A549 (cell line): ENCODE results near the gene MINAR1. TPM values are rescaled to one million over a fixed set of nuclear protein-coding genes. Genes with fewer than 3 reads are reported as not detected.

Source experiments
- ATAC-seq, 2 experiments: fragments of 200-7000 bp in 1 of 2; fragments of >200 bp in 1 of 2; cut with Nextera tagmentation in 1 of 2; cut with Tn5 transposase in 1 of 2; 3 replicates each; pipeline versions ENCODE4 v1.8.0 to v1.9.1; 2018 to 2020; ENCODE audit warnings: mild to moderate bottlenecking in 1 of 2, moderate library complexity in 1 of 2
- CTCF ChIA-PET: fragments of 300-600 bp; sonication (Branson Sonifier 250); formaldehyde crosslinking; extraction: SDS; loops from one replicate; lab custom pipeline; 2021; ENCODE audit warnings: antibody characterized with exemption, inconsistent platforms; lab: Yijun Ruan, JAX
- POLR2A ChIA-PET: fragments of 350-600 bp; formaldehyde crosslinking; extraction: SDS; loops from one replicate; lab custom pipeline; 2021; ENCODE audit warnings: antibody characterized with exemption, inconsistent platforms; lab: Yijun Ruan, JAX
- DNase-seq, 2 experiments: peaks; one replicate each; pipeline versions ENCODE4 v3.0.0 to v3.0.0-alpha.2; 2011 to 2016; ENCODE audit warnings: low read depth in 1 of 2, low spot score in 1 of 2
- FAIRE-seq: peaks from 2 replicates; lab custom pipeline; 2011; peaks lifted over from hg19 to GRCh38; lab: Jason Lieb, UNC
- H3K27ac ChIP-seq, 2 experiments: fragments of >200 bp; sonication (Bioruptor Twin); formaldehyde crosslinking; 3 replicates each; pipeline ENCODE4 v1.5.1; 2016 to 2017
- H3K4me1 ChIP-seq: fragments of >200 bp; sonication (Bioruptor Twin); formaldehyde crosslinking; 3 replicates; pipeline ENCODE4 v1.6.1; 2016
- H3K4me2 ChIP-seq: fragments of >200 bp; sonication (Bioruptor Twin); formaldehyde crosslinking; 3 replicates; pipeline ENCODE4 v1.6.1; 2016
- H3K4me3 ChIP-seq: fragments of >200 bp; sonication (Bioruptor Twin); formaldehyde crosslinking; 3 replicates; pipeline ENCODE4 v1.5.1; 2016
- H3K9me3 ChIP-seq: fragments of >200 bp; sonication (Bioruptor Twin); formaldehyde crosslinking; 3 replicates; pipeline ENCODE4 v1.6.1; 2016
- CEBPB ChIP-seq, 2 experiments: fragments of >200 bp in 1 of 2; sonication (Bioruptor Twin) in 1 of 2; formaldehyde crosslinking in 1 of 2; IDR thresholded peaks; 2 replicates each; pipeline ENCODE4 v1.6.1; 2012 to 2016
- GATA3 ChIP-seq: IDR thresholded peaks from 2 replicates; pipeline ENCODE4 v1.6.1; 2012; ENCODE audit warnings: borderline replicate concordance
- JUN ChIP-seq, 2 experiments: fragments of >200 bp; sonication (Bioruptor Twin); formaldehyde crosslinking; IDR thresholded peaks; 2 replicates in 1 of 2; 3 replicates in 1 of 2; pipeline ENCODE4 v1.6.1; 2016 to 2017
- JUNB ChIP-seq: fragments of >200 bp; sonication (Bioruptor Twin); formaldehyde crosslinking; IDR thresholded peaks from 2 replicates; pipeline ENCODE4 v1.6.1; 2016
- KDM1A ChIP-seq: fragments of 200-600 bp; sonication (generic); IDR thresholded peaks from 2 replicates; pipeline ENCODE4 v1.6.1; 2016; ENCODE audit warnings: low read depth, mild to moderate bottlenecking
- NR3C1 ChIP-seq: fragments of >200 bp; sonication (Bioruptor Twin); formaldehyde crosslinking; IDR thresholded peaks from 3 replicates; pipeline ENCODE4 v1.6.1; 2017
- POLR2AphosphoS2 ChIP-seq: conservative IDR thresholded peaks from 2 replicates; pipeline ENCODE4 v1.6.1; 2012; ENCODE audit warnings: low read length, improper control_type of control experiment, inconsistent platforms
- RCOR1 ChIP-seq: fragments of 150-350 bp; IDR thresholded peaks from 2 replicates; pipeline ENCODE4 v1.6.1; 2014; ENCODE audit warnings: antibody characterized with exemption, low read length, low read depth
- ZNF302 ChIP-seq: fragments of 250-450 bp; sonication (Bioruptor Pico); IDR thresholded peaks from 2 replicates; pipeline ENCODE4 v1.9.0; 2021; ENCODE audit warnings: inconsistent platforms, mild to moderate bottlenecking, moderate library complexity
- WGBS: methylation state at CpG from one replicate; pipeline ENCODE4 v1.1.6; 2017; ENCODE audit errors: missing lambda C conversion rate; 5-methylcytosine and 5-hydroxymethylcytosine counted together
- polyA plus RNA-seq, 4 experiments: library from polyadenylated mRNA; depleted of rRNA in 3 of 4; stranded (reverse); fragments of >200 nt; fragmentation: RNase III in 1 of 4; extraction: RNeasy Plus Mini Kit Qiagen cat#74134 plus additional on column Dnase treatment in 1 of 4; gene quantifications; 2 replicates in 3 of 4; 3 replicates in 1 of 4; pipeline ENCODE4 v1.2.3, GENCODE V29; 2011 to 2017
- TF ChIP-seq, protein P1 (sequence below): IDR thresholded peaks from 2 replicates; pipeline ENCODE4 v1.6.1; 2012
- TF ChIP-seq, protein P2 (sequence below): fragments of >200 bp; sonication (Bioruptor Twin); formaldehyde crosslinking; IDR thresholded peaks from 3 replicates; pipeline ENCODE4 v1.6.1; 2016
- TF ChIP-seq, protein P3 (sequence below): fragments of 250-450 bp; sonication (Bioruptor Pico); IDR thresholded peaks from 2 replicates; pipeline ENCODE4 v1.5.0; 2021; ENCODE audit warnings: mild to moderate bottlenecking, moderate library complexity, borderline replicate concordance
- TF ChIP-seq, protein P4 (sequence below): fragments of 150-350 bp; IDR thresholded peaks from 2 replicates; pipeline ENCODE4 v1.6.1; 2014; ENCODE audit warnings: low read depth, mild to moderate bottlenecking, low read length

The MINAR1 gene
- polyA plus RNA-seq, 2 of the 4 experiments (the other 2 are of a cell fraction) = 0.87 to 0.88 TPM

DNA sequence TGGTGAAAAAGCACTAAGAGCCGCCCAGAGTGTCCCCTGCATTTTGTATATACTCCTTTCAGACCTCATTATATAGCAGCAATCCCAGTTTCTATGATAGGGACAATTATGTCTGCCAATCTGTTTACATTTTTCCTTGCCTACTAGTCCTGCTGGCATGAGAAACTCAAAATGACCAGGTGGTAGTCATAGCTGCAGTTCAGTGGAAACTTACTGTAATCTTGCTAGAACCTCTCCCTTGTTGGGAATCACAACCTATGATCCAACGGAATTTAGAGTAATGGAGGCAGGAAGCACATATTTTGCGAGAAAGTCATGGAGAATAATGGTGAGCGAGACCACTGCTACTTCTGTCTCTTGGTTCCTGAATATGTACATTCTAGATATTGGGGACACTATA lies 28.6 kb upstream of the MINAR1 start:
- no peaks in the 10 kb centered on the region for H3K9me3 ChIP-seq
- TF ChIP-seq, protein P1, sequence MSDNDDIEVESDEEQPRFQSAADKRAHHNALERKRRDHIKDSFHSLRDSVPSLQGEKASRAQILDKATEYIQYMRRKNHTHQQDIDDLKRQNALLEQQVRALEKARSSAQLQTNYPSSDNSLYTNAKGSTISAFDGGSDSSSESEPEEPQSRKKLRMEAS = no peak
- TF ChIP-seq, protein P2, sequence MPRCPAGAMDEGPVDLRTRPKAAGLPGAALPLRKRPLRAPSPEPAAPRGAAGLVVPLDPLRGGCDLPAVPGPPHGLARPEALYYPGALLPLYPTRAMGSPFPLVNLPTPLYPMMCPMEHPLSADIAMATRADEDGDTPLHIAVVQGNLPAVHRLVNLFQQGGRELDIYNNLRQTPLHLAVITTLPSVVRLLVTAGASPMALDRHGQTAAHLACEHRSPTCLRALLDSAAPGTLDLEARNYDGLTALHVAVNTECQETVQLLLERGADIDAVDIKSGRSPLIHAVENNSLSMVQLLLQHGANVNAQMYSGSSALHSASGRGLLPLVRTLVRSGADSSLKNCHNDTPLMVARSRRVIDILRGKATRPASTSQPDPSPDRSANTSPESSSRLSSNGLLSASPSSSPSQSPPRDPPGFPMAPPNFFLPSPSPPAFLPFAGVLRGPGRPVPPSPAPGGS = no peak
- ATAC-seq (no peak), FAIRE-seq (no peak), DNase-seq (no peak)
- H3K4me2 ChIP-seq = no peak overlapping the region
- H3K27ac ChIP-seq = no peak overlapping the region
- no peaks in the 10 kb centered on the region for H3K4me1 ChIP-seq
- WGBS = 78% methylated on average over 4 of the region's 4 CpGs
- no peak overlapping the region for H3K4me3 ChIP-seq
- ChIA-PET POLR2A (no interaction called here), CTCF (interaction anchor here (0.6 to 2.5 kb wide), 4 partner anchors 22 to 965 kb away, joined by 3 to 8 read pairs (median 6); partner anchors contain the start of gene MINAR1)

DNA sequence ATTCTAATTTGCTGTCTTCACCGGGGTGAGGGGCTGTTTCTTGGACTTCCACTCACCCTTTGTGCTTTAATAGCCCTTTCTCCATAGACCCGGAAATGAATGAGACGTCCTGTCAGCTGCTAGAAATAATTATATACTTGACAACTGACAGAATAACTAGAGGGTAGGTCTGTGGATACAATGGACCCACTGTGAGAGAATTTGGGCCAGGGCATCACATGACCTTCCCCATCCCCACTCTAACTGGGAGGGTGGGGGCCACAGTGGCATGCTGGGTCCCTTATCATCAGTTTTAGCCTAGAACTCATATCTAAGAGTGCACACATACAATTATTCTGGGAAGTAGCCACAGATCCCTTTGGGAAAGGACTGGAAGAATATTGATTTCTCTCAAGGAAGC lies 25.9 kb upstream of the MINAR1 start:
- Histone ChIP-seq H3K27ac (no peak overlapping the region), H3K4me2 (no peak overlapping the region), H3K4me1 (no peaks in the 10 kb centered on the region), H3K9me3 (no peaks in the 10 kb centered on the region), H3K4me3 (no peak overlapping the region)
- ATAC-seq (no peak), DNase-seq (no peak), FAIRE-seq (no peak)
- CTCF ChIA-PET = interaction anchor here (1.5 kb wide), 1 partner anchor 25 kb away, joined by 6 read pairs; no protein-coding TSS in a partner anchor
- TF ChIP-seq NR3C1 = no peak
- TF ChIP-seq RCOR1 = no peak
- no peak for TF ChIP-seq JUN (IDR thresholded peaks at IDR 0.05)
- no peak for TF ChIP-seq POLR2AphosphoS2
- WGBS = 67% methylated on average over 3 of the region's 3 CpGs
- POLR2A ChIA-PET = no interaction called here

DNA sequence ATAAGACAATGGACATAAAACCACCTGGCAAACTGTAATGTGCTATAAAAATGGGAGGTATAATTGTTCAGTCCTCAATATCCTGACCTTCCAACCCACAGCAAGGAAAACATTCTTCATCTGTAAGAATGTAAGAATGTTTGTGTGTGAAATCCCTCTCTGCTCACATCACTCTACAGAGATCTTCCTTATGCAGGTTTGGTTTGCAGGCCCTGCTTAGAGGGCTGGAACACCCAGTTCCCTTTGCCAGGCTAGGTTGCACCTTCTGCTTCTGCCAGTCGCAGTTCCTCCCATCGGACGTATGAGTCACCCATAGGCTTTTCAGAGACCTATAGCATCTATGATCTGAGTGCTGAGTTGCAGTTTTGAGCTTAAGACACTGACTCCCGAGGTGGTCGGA lies 24.1 kb upstream of the MINAR1 start:
- no peaks in the 10 kb centered on the region for H3K4me1 ChIP-seq
- ATAC-seq (no peak), DNase-seq (no peak), FAIRE-seq (peak; percentile 46)
- no peak overlapping the region for H3K4me2 ChIP-seq
- H3K9me3 ChIP-seq = no peaks in the 10 kb centered on the region
- 83% methylated on average over 4 of the region's 5 CpGs for WGBS
- H3K27ac ChIP-seq = no peak overlapping the region
- no peak overlapping the region for H3K4me3 ChIP-seq
- TF ChIP-seq, protein P2 = no peak
- TF ChIP-seq ZNF302 = no peak
- no peak for TF ChIP-seq CEBPB (IDR thresholded peaks at IDR 0.05)
- TF ChIP-seq, protein P3, sequence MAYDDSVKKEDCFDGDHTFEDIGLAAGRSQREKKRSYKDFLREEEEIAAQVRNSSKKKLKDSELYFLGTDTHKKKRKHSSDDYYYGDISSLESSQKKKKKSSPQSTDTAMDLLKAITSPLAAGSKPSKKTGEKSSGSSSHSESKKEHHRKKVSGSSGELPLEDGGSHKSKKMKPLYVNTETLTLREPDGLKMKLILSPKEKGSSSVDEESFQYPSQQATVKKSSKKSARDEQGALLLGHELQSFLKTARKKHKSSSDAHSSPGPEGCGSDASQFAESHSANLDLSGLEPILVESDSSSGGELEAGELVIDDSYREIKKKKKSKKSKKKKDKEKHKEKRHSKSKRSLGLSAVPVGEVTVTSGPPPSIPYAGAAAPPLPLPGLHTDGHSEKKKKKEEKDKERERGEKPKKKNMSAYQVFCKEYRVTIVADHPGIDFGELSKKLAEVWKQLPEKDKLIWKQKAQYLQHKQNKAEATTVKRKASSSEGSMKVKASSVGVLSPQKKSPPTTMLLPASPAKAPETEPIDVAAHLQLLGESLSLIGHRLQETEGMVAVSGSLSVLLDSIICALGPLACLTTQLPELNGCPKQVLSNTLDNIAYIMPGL (CRISPR knock-in tag) = no peak
- TF ChIP-seq GATA3 = no peak
- no peak for TF ChIP-seq KDM1A
- no peak for TF ChIP-seq JUNB
- TF ChIP-seq, protein P4, sequence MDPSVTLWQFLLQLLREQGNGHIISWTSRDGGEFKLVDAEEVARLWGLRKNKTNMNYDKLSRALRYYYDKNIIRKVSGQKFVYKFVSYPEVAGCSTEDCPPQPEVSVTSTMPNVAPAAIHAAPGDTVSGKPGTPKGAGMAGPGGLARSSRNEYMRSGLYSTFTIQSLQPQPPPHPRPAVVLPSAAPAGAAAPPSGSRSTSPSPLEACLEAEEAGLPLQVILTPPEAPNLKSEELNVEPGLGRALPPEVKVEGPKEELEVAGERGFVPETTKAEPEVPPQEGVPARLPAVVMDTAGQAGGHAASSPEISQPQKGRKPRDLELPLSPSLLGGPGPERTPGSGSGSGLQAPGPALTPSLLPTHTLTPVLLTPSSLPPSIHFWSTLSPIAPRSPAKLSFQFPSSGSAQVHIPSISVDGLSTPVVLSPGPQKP = no peak
- TF ChIP-seq, protein P1 = no peak
- POLR2A ChIA-PET = no interaction called here
- CTCF ChIA-PET = interaction anchor here (0.9 kb wide), 2 partner anchors 27 to 451 kb away, joined by 3 read pairs; no protein-coding TSS in a partner anchor
